ENCODE measurements around the gene PPP4R1. TPM values are rescaled to one million over a fixed set of nuclear protein-coding genes. Genes with fewer than 3 reads are reported as not detected.

PPP4R1 gene
- total RNA-seq, 1 experiment from 2014 or later = 66.7 TPM

- RAD21 ChIA-PET (ENCODE audit: low non-redundant PET in 1 of 2, low total read pairs in 2 of 2, uncharacterized antibody in 2 of 2, unreplicated experiment in 2 of 2) = no interaction called here
- no peak for DNase-seq (ENCODE audit: low read depth, low spot score)
- Histone ChIP-seq H3K79me2 (ENCODE audit: insufficient read depth, low read length) (peaks cover 4% of the 10 kb centered on the region; the same call in 1 of the 2 replicates), H3K4me2 (ENCODE audit: low read length) (no peak overlapping the region), H2AFZ (ENCODE audit: low read depth, low read length, poor library complexity, severe bottlenecking) (no peak overlapping the region), H3K36me3 (ENCODE audit: control insufficient read depth in 1 of 2, insufficient read depth in 2 of 2, low read length in 2 of 2) (peaks cover 22 to 33% of the 10 kb centered on the region in 2 experiments), H4K20me1 (ENCODE audit: insufficient read depth) (no peaks in the 10 kb centered on the region), H3K9me3 (ENCODE audit: control insufficient read depth in 1 of 2, insufficient read depth in 1 of 2, low read depth in 1 of 2, low read length in 2 of 2) (peaks cover 0 to 3% of the 10 kb centered on the region in 2 experiments; a peak in 1 of 4 replicates), H3K4me3 (replicated peaks in 1 of 2; ENCODE audit: low read depth in 1 of 2, low read length in 2 of 2) (no peak overlapping the region), H3K9ac (ENCODE audit: low read length) (no peak overlapping the region), H3K9me2 (ENCODE audit: insufficient read depth) (no peaks in the 10 kb centered on the region), H3K4me1 (ENCODE audit: control insufficient read depth in 1 of 2, insufficient read depth in 2 of 2, low read length in 2 of 2) (no peaks in the 10 kb centered on the region), H3K27ac (ENCODE audit: low read depth, low read length) (no peak overlapping the region), H3K27me3 (ENCODE audit: insufficient read depth, low read length) (no peaks in the 10 kb centered on the region)
- no TSS peak for BruUV-seq (replicated peaks)
- CTCF ChIA-PET = no interaction called here
- TF ChIP-seq EZH2 (IDR thresholded peaks at IDR 0.05) = no peak
- no peak for TF ChIP-seq YY1 (IDR thresholded peaks at IDR 0.05; ENCODE audit: extremely low read depth, insufficient replicate concordance, low read depth, low read length)
- no peak for TF ChIP-seq SP1 (IDR thresholded peaks at IDR 0.05; ENCODE audit: low read depth)
- no peak for TF ChIP-seq ZFX (IDR thresholded peaks at IDR 0.05)
- no peak for TF ChIP-seq MAX (IDR thresholded peaks at IDR 0.05)
- TF ChIP-seq CBX3 (IDR thresholded peaks at IDR 0.05; ENCODE audit: low read depth) = no peak
- TF ChIP-seq ATF3 (IDR thresholded peaks at IDR 0.05) = no peak
- TF ChIP-seq, protein P1, sequence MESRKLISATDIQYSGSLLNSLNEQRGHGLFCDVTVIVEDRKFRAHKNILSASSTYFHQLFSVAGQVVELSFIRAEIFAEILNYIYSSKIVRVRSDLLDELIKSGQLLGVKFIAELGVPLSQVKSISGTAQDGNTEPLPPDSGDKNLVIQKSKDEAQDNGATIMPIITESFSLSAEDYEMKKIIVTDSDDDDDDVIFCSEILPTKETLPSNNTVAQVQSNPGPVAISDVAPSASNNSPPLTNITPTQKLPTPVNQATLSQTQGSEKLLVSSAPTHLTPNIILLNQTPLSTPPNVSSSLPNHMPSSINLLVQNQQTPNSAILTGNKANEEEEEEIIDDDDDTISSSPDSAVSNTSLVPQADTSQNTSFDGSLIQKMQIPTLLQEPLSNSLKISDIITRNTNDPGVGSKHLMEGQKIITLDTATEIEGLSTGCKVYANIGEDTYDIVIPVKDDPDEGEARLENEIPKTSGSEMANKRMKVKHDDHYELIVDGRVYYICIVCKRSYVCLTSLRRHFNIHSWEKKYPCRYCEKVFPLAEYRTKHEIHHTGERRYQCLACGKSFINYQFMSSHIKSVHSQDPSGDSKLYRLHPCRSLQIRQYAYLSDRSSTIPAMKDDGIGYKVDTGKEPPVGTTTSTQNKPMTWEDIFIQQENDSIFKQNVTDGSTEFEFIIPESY (IDR thresholded peaks at IDR 0.05; ENCODE audit: extremely low read depth, insufficient replicate concordance, low read length) = no peak
- no peak for TF ChIP-seq TCF7L2 (IDR thresholded peaks at IDR 0.05; ENCODE audit: borderline replicate concordance, extremely low read depth, insufficient read depth, insufficient read length)
- TF ChIP-seq EGR1 (IDR thresholded peaks at IDR 0.05; ENCODE audit: low read depth) = no peak
- TF ChIP-seq EZH2phosphoT487 (IDR thresholded peaks at IDR 0.05; ENCODE audit: borderline replicate concordance) = no peak
- TF ChIP-seq SRF (IDR thresholded peaks at IDR 0.05; ENCODE audit: low read depth) = no peak
- no peak for TF ChIP-seq POLR2A (IDR thresholded peaks at IDR 0.05; ENCODE audit: borderline replicate concordance, extremely low read depth, insufficient read depth, insufficient read length)
- no peak for TF ChIP-seq POLR2AphosphoS5 (IDR thresholded peaks at IDR 0.05; ENCODE audit: low read depth, low read length)
- TF ChIP-seq SIN3A (IDR thresholded peaks at IDR 0.05; ENCODE audit: low read depth) = no peak
- TF ChIP-seq RAD21 (IDR thresholded peaks at IDR 0.05; ENCODE audit: low read depth) = no peak
- no peak for TF ChIP-seq CEBPB (IDR thresholded peaks at IDR 0.05; ENCODE audit: low read depth)
- POLR2A ChIA-PET = no interaction called here
- intact Hi-C loops (cut with micrococcal nuclease) = no loop called here
- ATAC-seq = no peak
These were observed 66.6 kb downstream of the PPP4R1 start for GRCh38 chr18:9547782-9548181.

Measured in HCT116 (cell line).